Activated naive CD8-positive, alpha-beta T cell treated with anti-CD3 and anti-CD28 coated beads, Interleukin-2, amount 50 U/mL, for 24 hours (primary cell): ENCODE results near the gene SCARB1.
"Not testable (repeated sequence)": the region's sequence is repeated elsewhere in the genome, so short reads cannot be mapped to it uniquely, and the experiment has no call there.

Experiments used
- ATAC-seq: fragments of 150-1000 bp; cut with Tn5 transposase; one replicate; pipeline ENCODE4 v1.10.0; 2021
- DNase-seq: peaks from one replicate; pipeline ENCODE4 v3.0.0; 2021
- H3K27ac Mint-ChIP-seq: one replicate; pipeline ENCODE4 v1.8.0; 2021; ENCODE audit warnings: mild to moderate bottlenecking, mixed read lengths
- H3K27me3 Mint-ChIP-seq: one replicate; pipeline ENCODE4 v1.8.0; 2021; ENCODE audit warnings: mixed read lengths
- H3K36me3 Mint-ChIP-seq: one replicate; pipeline ENCODE4 v1.8.0; 2021; ENCODE audit warnings: low read depth, mixed read lengths
- H3K4me1 Mint-ChIP-seq: one replicate; pipeline ENCODE4 v1.8.0; 2021; ENCODE audit warnings: mixed read lengths
- H3K4me3 Mint-ChIP-seq: one replicate; pipeline ENCODE4 v1.8.0; 2021; ENCODE audit warnings: mild to moderate bottlenecking, moderate library complexity, mixed read lengths
- H3K9me3 Mint-ChIP-seq: one replicate; pipeline ENCODE4 v1.8.0; 2021; ENCODE audit warnings: mixed read lengths

SCARB1 gene, protein sequence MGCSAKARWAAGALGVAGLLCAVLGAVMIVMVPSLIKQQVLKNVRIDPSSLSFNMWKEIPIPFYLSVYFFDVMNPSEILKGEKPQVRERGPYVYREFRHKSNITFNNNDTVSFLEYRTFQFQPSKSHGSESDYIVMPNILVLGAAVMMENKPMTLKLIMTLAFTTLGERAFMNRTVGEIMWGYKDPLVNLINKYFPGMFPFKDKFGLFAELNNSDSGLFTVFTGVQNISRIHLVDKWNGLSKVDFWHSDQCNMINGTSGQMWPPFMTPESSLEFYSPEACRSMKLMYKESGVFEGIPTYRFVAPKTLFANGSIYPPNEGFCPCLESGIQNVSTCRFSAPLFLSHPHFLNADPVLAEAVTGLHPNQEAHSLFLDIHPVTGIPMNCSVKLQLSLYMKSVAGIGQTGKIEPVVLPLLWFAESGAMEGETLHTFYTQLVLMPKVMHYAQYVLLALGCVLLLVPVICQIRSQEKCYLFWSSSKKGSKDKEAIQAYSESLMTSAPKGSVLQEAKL

DNA sequence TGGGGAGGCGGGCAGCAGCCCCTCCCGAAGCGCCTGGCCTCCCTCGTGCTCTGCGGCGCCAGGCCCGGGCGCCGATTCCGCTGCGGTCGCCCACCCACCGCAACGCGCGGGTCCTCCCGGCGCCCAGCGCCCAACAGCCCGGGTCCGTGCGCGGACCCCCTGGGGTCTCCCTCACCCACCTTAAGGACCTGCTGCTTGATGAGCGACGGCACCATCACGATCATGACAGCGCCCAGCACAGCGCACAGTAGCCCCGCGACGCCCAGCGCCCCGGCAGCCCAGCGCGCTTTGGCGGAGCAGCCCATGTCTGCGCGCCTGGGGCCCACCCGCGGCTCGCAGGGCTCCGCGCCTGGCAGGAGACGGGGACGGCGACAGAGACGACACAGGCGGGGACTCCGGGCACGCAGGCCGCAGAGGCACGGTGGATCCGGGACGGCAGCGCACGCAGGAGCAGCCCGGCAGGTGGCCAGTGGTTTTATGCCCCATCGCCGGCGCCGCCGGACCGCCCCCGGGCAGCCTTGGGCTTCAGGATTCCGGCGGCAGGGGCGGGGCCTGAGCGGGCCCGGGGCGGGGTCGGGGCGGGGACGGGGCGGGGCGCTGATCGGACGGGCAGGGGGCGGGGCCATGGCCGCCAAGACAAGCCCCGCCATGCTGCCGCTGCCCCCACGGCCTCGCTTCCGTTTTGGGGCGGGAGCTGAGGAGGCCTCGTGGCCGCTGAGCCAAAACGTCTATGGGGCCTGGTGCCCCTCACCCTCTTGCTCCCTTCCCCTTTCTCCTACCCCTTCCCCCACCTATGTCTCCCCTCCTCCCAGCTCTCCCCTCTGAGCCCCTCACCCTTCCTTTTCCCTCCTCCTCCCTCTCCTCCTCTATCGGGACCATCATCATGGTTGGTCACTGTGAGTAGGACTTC, at the start of gene SCARB1:
TSS of gene SCARB1 (minus strand) at position 449 of the 910 bp plus-strand sequence. CDS start at position 305, 144 bp downstream.
- DNase-seq (peak; percentile 81), ATAC-seq (peak; percentile 76)
- Mint-ChIP-seq H3K27me3 (peaks cover 4% of the 10 kb centered on the region), H3K4me3 (peak within 1 kb of the TSS; percentile 87), H3K36me3 (peaks cover 19% of the 10 kb centered on the region), H3K9me3 (no peaks in the 10 kb centered on the region), H3K27ac (peak within 1 kb of the TSS; percentile 89), H3K4me1 (peaks cover 25% of the 10 kb centered on the region)

- H3K4me1 Mint-ChIP-seq: peaks cover 66% of the 10 kb centered on the region
- peaks cover 39% of the 10 kb centered on the region for H3K36me3 Mint-ChIP-seq
- H3K4me3 Mint-ChIP-seq: peak overlapping the region; percentile 99
- ATAC-seq, H3K27me3 Mint-ChIP-seq, DNase-seq, H3K9me3 Mint-ChIP-seq: not testable (repeated sequence)
- H3K27ac Mint-ChIP-seq: peak overlapping the region; percentile 99
These were observed 49.0 kb upstream of the SCARB1 start for GRCh38 chr12:124912529-124913287.

DNA sequence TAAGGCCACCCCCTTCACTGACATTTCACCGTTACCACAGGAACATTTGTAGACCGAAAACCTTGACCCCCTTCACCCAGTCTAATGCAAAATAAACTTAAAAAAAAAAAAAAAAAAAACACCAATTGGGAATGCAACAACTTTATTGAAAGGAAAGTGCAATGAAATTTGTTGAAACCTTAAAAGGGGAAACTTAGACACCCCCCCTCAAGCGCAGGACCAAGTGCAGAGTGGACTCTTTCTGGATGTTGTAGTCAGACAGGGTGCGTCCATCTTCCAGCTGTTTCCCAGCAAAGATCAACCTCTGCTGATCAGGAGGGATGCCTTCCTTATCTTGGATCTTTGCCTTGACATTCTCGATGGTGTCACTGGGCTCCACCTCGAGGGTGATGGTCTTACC, 47.9 kb upstream of the SCARB1 start:
- peaks cover 57% of the 10 kb centered on the region for H3K4me1 Mint-ChIP-seq
- H3K4me3 Mint-ChIP-seq: peak overlapping the region; percentile 37
- not testable (repeated sequence) for H3K9me3 Mint-ChIP-seq, H3K27me3 Mint-ChIP-seq, ATAC-seq, DNase-seq
- peak overlapping the region; percentile 60 for H3K27ac Mint-ChIP-seq
- H3K36me3 Mint-ChIP-seq: peaks cover 39% of the 10 kb centered on the region

- Mint-ChIP-seq H3K4me3 (peak overlapping the region; percentile 37), H3K9me3 (no peaks in the 10 kb centered on the region), H3K27ac (peak overlapping the region; percentile 33), H3K27me3 (no peaks in the 10 kb centered on the region), H3K36me3 (peaks cover 39% of the 10 kb centered on the region), H3K4me1 (peaks cover 53% of the 10 kb centered on the region)
- ATAC-seq (no peak), DNase-seq (no peak)
These were observed 47.2 kb upstream of the SCARB1 start for GRCh38 chr12:124910561-124911478.

DNA sequence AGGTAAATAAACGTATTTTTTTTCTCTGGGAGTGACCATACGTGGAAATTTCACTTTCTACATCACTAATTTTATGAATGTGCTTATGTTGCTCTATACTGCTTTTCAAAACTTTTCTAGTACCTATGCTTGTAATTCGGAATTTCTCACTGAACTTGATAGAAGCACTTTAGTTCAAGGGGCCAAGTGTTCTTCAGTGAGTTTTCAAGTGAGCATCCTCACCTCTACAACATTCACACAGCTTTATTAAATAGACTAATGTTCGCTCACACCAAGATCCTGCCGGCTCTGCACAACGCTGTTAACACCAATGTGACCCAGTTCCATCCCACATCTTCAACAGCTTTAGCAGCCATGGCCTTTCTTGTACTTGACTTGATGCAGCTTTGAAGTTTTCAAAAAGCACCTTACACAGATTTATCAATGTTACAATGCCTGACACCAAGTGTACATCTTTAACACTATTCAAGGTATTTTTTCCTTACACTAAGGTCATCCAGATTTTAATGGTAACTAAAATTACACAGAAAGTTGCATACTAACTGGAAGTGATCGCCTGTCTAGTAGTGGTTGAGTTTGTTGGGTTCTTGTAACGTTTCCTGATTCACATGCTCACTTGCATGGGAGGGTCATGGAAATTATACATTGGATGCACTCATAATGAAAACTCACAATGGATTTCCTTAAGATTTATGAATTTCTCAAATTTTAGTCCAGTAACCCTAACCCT, 46.3 kb upstream of the SCARB1 start:
- DNase-seq: no peak

DNA sequence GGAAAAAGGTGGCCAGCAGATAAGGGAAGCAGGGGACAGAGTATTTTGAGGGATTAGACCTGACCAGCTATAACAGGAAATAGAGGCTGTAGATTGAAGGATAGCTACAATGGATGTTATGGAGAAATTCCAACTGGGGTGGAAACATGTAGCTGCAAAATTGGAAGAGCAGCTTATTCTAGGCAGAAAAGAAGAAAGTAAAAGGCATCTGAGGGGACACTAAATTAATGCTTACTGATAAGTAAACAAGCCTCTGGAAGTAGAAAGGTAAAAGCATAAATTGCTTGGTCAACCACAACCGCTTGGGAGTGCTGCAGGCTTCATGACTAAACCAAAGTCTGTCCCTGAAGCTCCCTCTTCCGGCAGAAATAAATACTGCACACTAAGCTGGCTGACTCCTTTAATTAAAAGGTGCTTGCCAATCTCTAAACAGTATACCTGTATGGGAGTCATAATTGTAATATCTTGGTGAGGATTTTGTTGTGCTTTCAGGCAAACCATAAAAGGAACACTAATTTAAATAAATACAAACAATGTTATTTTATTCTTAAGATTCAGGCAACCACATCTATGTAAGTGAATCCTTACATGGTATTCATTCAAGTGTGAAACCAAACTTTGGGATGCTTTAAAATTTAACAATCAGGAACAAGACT, 43.1 kb upstream of the SCARB1 start:
- Mint-ChIP-seq H3K9me3 (no peaks in the 10 kb centered on the region), H3K27me3 (no peaks in the 10 kb centered on the region), H3K27ac (no peak overlapping the region), H3K4me1 (peaks cover 20% of the 10 kb centered on the region), H3K36me3 (peaks cover 15% of the 10 kb centered on the region), H3K4me3 (no peak overlapping the region)
- ATAC-seq: peak; percentile 75
- peak; percentile 89 for DNase-seq

More for the DNA sequence above, 46.3 kb upstream of the SCARB1 start:
- Mint-ChIP-seq H3K4me1 (peaks cover 45% of the 10 kb centered on the region), H3K27ac (peak overlapping the region; percentile 33), H3K27me3 (no peaks in the 10 kb centered on the region), H3K9me3 (no peaks in the 10 kb centered on the region), H3K4me3 (peak overlapping the region; percentile 19), H3K36me3 (peaks cover 39% of the 10 kb centered on the region)
- no peak for ATAC-seq

DNA sequence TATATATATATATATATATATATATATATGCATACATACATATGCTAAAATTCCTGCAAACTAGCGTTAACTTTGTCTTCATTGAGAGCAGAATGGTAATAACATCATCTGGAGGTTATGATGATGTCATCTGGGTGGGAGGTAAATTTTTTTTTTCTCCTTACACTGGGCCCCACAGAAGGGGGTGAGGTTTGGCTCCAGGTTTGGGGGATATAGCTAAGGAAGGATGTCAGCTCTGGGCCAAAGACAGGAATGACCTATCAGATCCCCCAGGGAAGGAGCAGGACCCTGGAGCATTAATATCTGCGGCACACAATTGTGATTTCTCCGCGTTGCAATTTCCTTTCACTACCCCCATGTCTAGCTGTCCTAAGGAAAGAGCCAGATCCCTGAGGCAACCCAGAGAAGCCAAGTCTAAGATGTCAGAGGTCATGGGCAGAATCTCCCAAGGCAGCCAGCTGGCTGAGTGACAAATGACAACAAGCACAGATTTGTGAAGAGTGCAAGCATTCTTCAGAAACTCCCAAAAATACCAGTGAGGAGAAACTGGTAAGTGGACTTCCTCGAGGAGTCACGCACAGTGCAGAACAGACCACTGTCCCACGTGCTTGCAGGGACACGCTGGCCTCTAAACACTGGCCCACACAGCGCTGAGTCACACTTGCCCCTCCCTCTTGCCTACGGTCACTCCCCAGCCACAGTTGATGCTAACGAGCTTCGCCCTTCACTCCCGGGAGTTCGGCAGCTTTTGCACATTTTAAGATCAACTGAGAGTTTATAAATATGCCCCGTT, 40.8 kb upstream of the SCARB1 start:
- Mint-ChIP-seq H3K27ac (no peak overlapping the region), H3K4me1 (peaks cover 5% of the 10 kb centered on the region), H3K36me3 (no peaks in the 10 kb centered on the region), H3K9me3 (no peaks in the 10 kb centered on the region), H3K4me3 (no peak overlapping the region), H3K27me3 (no peaks in the 10 kb centered on the region)
- DNase-seq (no peak), ATAC-seq (no peak)

DNA sequence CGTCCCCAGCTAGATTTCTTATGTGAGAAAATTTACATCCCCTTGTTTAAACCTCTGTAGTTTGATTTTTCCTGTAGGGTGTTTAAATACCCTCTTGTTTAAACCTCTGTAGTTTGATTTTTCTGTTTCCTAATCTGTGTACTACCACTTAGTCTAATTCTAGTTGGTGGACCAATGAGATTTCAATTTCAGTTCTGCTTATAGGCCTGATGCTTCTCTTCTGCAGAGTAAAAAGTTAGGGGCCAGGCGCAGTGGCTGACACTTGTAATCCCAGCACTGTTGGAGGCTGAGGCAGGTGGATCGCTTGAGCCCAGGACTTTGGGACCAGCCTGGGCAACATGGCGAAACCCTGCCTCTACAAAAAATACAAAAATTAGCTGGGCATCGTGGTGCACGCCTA, 39.3 kb upstream of the SCARB1 start:
- Mint-ChIP-seq H3K9me3 (no peaks in the 10 kb centered on the region), H3K36me3 (no peaks in the 10 kb centered on the region), H3K27ac (no peak overlapping the region), H3K27me3 (no peaks in the 10 kb centered on the region), H3K4me1 (peaks cover 16% of the 10 kb centered on the region), H3K4me3 (no peak overlapping the region)
- ATAC-seq: no peak
- no peak for DNase-seq

- peaks cover 11% of the 10 kb centered on the region for H3K4me1 Mint-ChIP-seq
- no peak for DNase-seq
- no peak for ATAC-seq
- H3K9me3 Mint-ChIP-seq: no peaks in the 10 kb centered on the region
- no peak overlapping the region for H3K27ac Mint-ChIP-seq
- no peaks in the 10 kb centered on the region for H3K36me3 Mint-ChIP-seq
- no peaks in the 10 kb centered on the region for H3K27me3 Mint-ChIP-seq
- H3K4me3 Mint-ChIP-seq: no peak overlapping the region
These were observed 37.3 kb upstream of the SCARB1 start for GRCh38 chr12:124901003-124901402.

DNA sequence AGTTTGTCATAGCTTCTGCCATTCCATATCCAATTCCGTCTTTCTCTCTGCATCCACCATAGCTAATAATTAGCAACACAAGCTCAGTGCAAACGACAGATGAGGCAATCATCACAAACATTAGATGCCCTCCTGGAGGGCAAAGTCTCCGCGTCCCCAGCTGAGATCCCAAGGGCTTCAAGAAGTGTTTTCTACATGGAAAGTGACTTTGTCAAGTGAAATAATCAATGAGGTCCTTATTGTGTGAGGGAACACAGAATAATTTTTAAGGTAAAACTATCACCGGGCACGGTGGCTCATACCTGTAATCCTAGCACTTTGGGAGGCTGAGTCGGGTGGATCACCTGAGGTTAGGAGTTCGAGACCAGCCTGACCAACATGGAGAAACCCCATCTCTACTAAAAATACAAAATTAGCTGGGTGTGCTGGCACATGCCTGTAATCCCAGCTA, 36.7 kb upstream of the SCARB1 start:
- H3K27me3 Mint-ChIP-seq, H3K4me3 Mint-ChIP-seq, H3K9me3 Mint-ChIP-seq, H3K36me3 Mint-ChIP-seq, H3K27ac Mint-ChIP-seq, DNase-seq, ATAC-seq: not testable (repeated sequence)
- H3K4me1 Mint-ChIP-seq: peaks cover 11% of the 10 kb centered on the region

DNA sequence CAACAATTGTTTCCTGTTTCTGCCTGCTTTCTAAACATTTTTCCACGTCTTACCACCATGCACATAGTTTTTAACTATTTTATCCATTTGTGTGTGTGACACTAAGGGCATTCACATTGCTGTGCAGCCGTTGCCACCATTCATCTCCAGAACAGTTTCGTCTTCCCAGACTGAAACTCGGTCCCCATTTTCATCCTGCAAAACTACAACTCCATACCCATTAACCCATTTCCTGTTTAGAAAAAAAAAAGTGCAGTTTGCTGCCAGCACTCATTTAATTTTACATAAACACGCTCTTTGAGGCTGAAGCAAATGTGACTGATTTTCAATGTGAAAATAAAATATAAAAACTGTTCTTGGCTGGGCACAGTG, 35.2 kb upstream of the SCARB1 start:
- H3K36me3 Mint-ChIP-seq: no peaks in the 10 kb centered on the region
- peaks cover 11% of the 10 kb centered on the region for H3K4me1 Mint-ChIP-seq
- no peaks in the 10 kb centered on the region for H3K9me3 Mint-ChIP-seq
- H3K4me3 Mint-ChIP-seq: no peak overlapping the region
- no peak for DNase-seq
- no peak for ATAC-seq
- H3K27me3 Mint-ChIP-seq: no peaks in the 10 kb centered on the region
- H3K27ac Mint-ChIP-seq: no peak overlapping the region
